SK-N-MC (cell line): ENCODE measurements around the gene RMI2.

Source experiments
- EZH2 ChIP-seq: fragments of 200-600 bp; sonication (generic); IDR thresholded peaks from one replicate; pipeline ENCODE4 v1.6.1; 2017; ENCODE audit warnings: antibody characterized with exemption
- FOXP2 ChIP-seq: optimal IDR thresholded peaks from 2 replicates; pipeline ENCODE3; 2011; ENCODE audit warnings: mild to moderate bottlenecking, moderate library complexity; ENCODE audit not compliant: insufficient read depth; ENCODE audit errors: extremely low read length, control extremely low read depth
- POLR2AphosphoS5 ChIP-seq: IDR thresholded peaks from 2 replicates; pipeline ENCODE4 v1.6.1; 2012; ENCODE audit warnings: mild to moderate bottlenecking, low read depth, low read length, borderline replicate concordance

DNA sequence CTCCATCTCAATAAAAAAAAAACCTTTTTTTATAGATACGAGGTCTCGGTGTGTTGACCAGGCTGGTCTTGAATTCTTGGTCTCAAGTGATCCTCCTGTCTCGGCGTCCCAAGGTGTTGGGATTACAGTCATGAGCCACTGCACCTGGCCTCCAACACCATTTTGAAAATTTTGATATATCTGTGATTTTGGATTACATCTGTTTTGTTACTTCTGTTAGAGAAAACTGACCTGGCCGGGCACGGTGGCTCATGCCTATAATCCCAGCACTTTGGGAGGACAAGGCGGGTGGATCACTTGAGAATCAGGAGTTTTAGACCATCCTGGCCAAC, 18.6 kb downstream of the RMI2 start:
- TF ChIP-seq EZH2, result no peak
- no peak for TF ChIP-seq POLR2AphosphoS5
- TF ChIP-seq FOXP2, result no peak
